HCT116 (cell line): Measurements from ENCODE around the gene NEO1. TPM values are rescaled to one million over a fixed set of nuclear protein-coding genes. Genes with fewer than 3 reads are reported as not detected.

Source experiments
- ATAC-seq: fragments of 200-7000 bp; cut with Tn5 transposase; 2 replicates; pipeline ENCODE4 v1.9.1; 2020; ENCODE audit warnings: mild to moderate bottlenecking, moderate library complexity
- BruUV-seq: library from RNA; stranded (reverse); fragments of 400-500 nt; replicated peaks from 2 replicates; lab custom pipeline; 2021; lab: Mats Ljungman, UMichigan
- CTCF ChIA-PET: fragments of 300-600 bp; sonication (Branson Sonifier 250); formaldehyde crosslinking; loops from one replicate; lab custom pipeline; 2021; ENCODE audit warnings: antibody characterized with exemption; lab: Charles Lee
- POLR2A ChIA-PET: fragments of 300-600, 350-600 bp; sonication (Branson Sonifier 250); formaldehyde crosslinking; loops from one replicate; lab custom pipeline; 2021; ENCODE audit warnings: antibody characterized with exemption; lab: Charles Lee
- RAD21 ChIA-PET, 2 experiments: fragments of 300-600 bp; sonication (Branson Sonifier 250); formaldehyde crosslinking; loops; one replicate each; lab custom pipeline; 2023; ENCODE audit warnings: low total read pairs in 2 of 2; ENCODE audit not compliant: uncharacterized antibody in 2 of 2, unreplicated experiment in 2 of 2, low non-redundant PET in 1 of 2; lab: Charles Lee
- DNase-seq: peaks from one replicate; pipeline ENCODE4 v3.0.0-alpha.2; 2010; ENCODE audit warnings: low read depth, low spot score
- H2AFZ ChIP-seq: fragments of 200-600 bp; shearing (Covaris generic), sonication (generic); 2 replicates; pipeline ENCODE4 v1.6.1; 2017; ENCODE audit warnings: low read depth, mixed run types, mixed read lengths, antibody characterized with exemption, low read length; ENCODE audit not compliant: poor library complexity, severe bottlenecking
- H3K27ac ChIP-seq: 2 replicates; pipeline ENCODE4 v1.5.1; 2012; ENCODE audit warnings: low read depth, low read length
- H3K27me3 ChIP-seq: fragments of 200-600 bp; sonication (generic); 2 replicates; pipeline ENCODE4 v1.6.1; 2016; ENCODE audit warnings: mixed run types, low read length, mixed read lengths; ENCODE audit not compliant: insufficient read depth
- H3K36me3 ChIP-seq, 2 experiments: fragments of 200-500 bp in 1 of 2; fragments of 200-600 bp in 1 of 2; sonication (Bioruptor generic) in 1 of 2; sonication (generic) in 1 of 2; 2 replicates each; pipeline versions ENCODE4 v1.5.1 to v1.6.1; 2014 to 2016; ENCODE audit warnings: low read length in 2 of 2, inconsistent platforms in 1 of 2, mixed read lengths in 1 of 2, mixed run types in 1 of 2; ENCODE audit not compliant: insufficient read depth in 2 of 2, control insufficient read depth in 1 of 2
- H3K4me1 ChIP-seq, 2 experiments: fragments of 200-600 bp in 1 of 2; sonication (generic) in 1 of 2; 2 replicates each; pipeline versions ENCODE4 v1.5.1 to v1.6.1; 2012 to 2017; ENCODE audit warnings: low read length in 2 of 2, inconsistent platforms in 1 of 2, mild to moderate bottlenecking in 1 of 2, mixed read lengths in 1 of 2, mixed run types in 1 of 2, moderate library complexity in 1 of 2; ENCODE audit not compliant: insufficient read depth in 2 of 2, control insufficient read depth in 1 of 2
- H3K4me2 ChIP-seq: fragments of 200-600 bp; sonication (generic); 2 replicates; pipeline ENCODE4 v1.6.1; 2017; ENCODE audit warnings: mixed run types, low read length, mixed read lengths
- H3K4me3 ChIP-seq, 2 experiments: fragments of 200-600 bp in 1 of 2; sonication (generic) in 1 of 2; replicated peaks in 1 of 2; 2 replicates each; pipeline ENCODE4 v1.5.1; 2011 to 2016; ENCODE audit warnings: low read length in 2 of 2, control low read depth in 1 of 2, low read depth in 1 of 2, mild to moderate bottlenecking in 1 of 2, mixed read lengths in 1 of 2, mixed run types in 1 of 2
- H3K79me2 ChIP-seq: fragments of 200-600 bp; sonication (generic); 2 replicates; pipeline ENCODE4 v1.6.1; 2017; ENCODE audit warnings: mild to moderate bottlenecking, mixed run types, low read length, moderate library complexity, mixed read lengths; ENCODE audit not compliant: insufficient read depth
- H3K9ac ChIP-seq: fragments of 200-600 bp; sonication (generic); 2 replicates; pipeline ENCODE4 v1.6.1; 2016; ENCODE audit warnings: low read length, mixed read lengths
- H3K9me2 ChIP-seq: fragments of 200-600 bp; sonication (generic), shearing (Covaris generic); 2 replicates; pipeline ENCODE4 v1.6.1; 2017; ENCODE audit warnings: mixed run types, mild to moderate bottlenecking, moderate library complexity; ENCODE audit not compliant: insufficient read depth
- H3K9me3 ChIP-seq, 2 experiments: fragments of 200-500 bp in 1 of 2; fragments of 200-600 bp in 1 of 2; sonication (Bioruptor generic) in 1 of 2; sonication (generic) in 1 of 2; 2 replicates each; pipeline ENCODE4 v1.6.1; 2014 to 2017; ENCODE audit warnings: low read length in 2 of 2, mixed read lengths in 2 of 2, inconsistent platforms in 1 of 2, low read depth in 1 of 2, mild to moderate bottlenecking in 1 of 2, mixed run types in 1 of 2, moderate library complexity in 1 of 2; ENCODE audit not compliant: control insufficient read depth in 1 of 2, insufficient read depth in 1 of 2
- H4K20me1 ChIP-seq: fragments of 200-600 bp; sonication (generic), shearing (Covaris generic); 2 replicates; pipeline ENCODE4 v1.6.1; 2017; ENCODE audit warnings: mixed run types, mild to moderate bottlenecking, moderate library complexity; ENCODE audit not compliant: insufficient read depth
- ATF3 ChIP-seq: IDR thresholded peaks from 2 replicates; pipeline ENCODE4 v1.6.1; 2012
- CBX3 ChIP-seq: IDR thresholded peaks from 2 replicates; pipeline ENCODE4 v1.6.1; 2012; ENCODE audit warnings: low read depth
- CTCF ChIP-seq, 3 experiments: fragments of 200-600 bp in 1 of 3; sonication (generic) in 1 of 3; IDR thresholded peaks in 2 of 3; conservative IDR thresholded peaks in 1 of 3; 2 replicates each; pipeline ENCODE4 v1.5.1; 2012 to 2017; ENCODE audit warnings: low read depth in 2 of 3, low read length in 2 of 3, antibody characterized with exemption in 1 of 3, borderline replicate concordance in 1 of 3, control low read depth in 1 of 3, mild to moderate bottlenecking in 1 of 3, mixed read lengths in 1 of 3, mixed run types in 1 of 3, moderate library complexity in 1 of 3; ENCODE audit not compliant: insufficient read depth in 1 of 3
- ELF1 ChIP-seq: IDR thresholded peaks from 2 replicates; pipeline ENCODE4 v1.6.1; 2012; ENCODE audit warnings: low read depth, borderline replicate concordance
- EZH2 ChIP-seq: fragments of 200-600 bp; sonication (generic); IDR thresholded peaks from 2 replicates; pipeline ENCODE4 v1.6.1; 2017; ENCODE audit warnings: antibody characterized with exemption, mixed run types
- FOSL1 ChIP-seq: IDR thresholded peaks from 2 replicates; pipeline ENCODE4 v1.6.1; 2012; ENCODE audit warnings: low read depth
- JUND ChIP-seq: IDR thresholded peaks from 2 replicates; pipeline ENCODE4 v1.6.1; 2012
- MAX ChIP-seq: IDR thresholded peaks from 2 replicates; pipeline ENCODE4 v1.6.1; 2012
- POLR2A ChIP-seq: IDR thresholded peaks from 2 replicates; pipeline ENCODE4 v1.7.0; 2011; ENCODE audit warnings: borderline replicate concordance; ENCODE audit not compliant: insufficient read depth, insufficient read length; ENCODE audit errors: extremely low read depth
- POLR2AphosphoS5 ChIP-seq: IDR thresholded peaks from 2 replicates; pipeline ENCODE4 v1.6.1; 2011; ENCODE audit warnings: mild to moderate bottlenecking, low read depth, low read length, moderate library complexity
- RAD21 ChIP-seq: IDR thresholded peaks from 2 replicates; pipeline ENCODE4 v1.6.1; 2012; ENCODE audit warnings: low read depth, mild to moderate bottlenecking
- ZBTB33 ChIP-seq: IDR thresholded peaks from 2 replicates; pipeline ENCODE4 v1.6.1; 2011; ENCODE audit warnings: mild to moderate bottlenecking, low read length, moderate library complexity; ENCODE audit not compliant: insufficient replicate concordance; ENCODE audit errors: extremely low read depth
- ZFX ChIP-seq: fragments of 450-650 bp; IDR thresholded peaks from 2 replicates; pipeline ENCODE4 v1.6.1; 2017
- ZNF274 ChIP-seq: fragments of 200-500 bp; sonication (Bioruptor generic); IDR thresholded peaks from 2 replicates; pipeline ENCODE4 v1.6.1; 2014; ENCODE audit warnings: mild to moderate bottlenecking, low read depth, low read length, inconsistent platforms
- intact Hi-C: fragments of 100-400 bp; cut with micrococcal nuclease; formaldehyde crosslinking; loops from 2 replicates; pipeline ENCODE4 v1.10.0; 2022
- total RNA-seq: library from RNA; stranded (reverse); gene quantifications from one replicate; pipeline ENCODE4 v1.2.1, GENCODE V29; 2021; ENCODE audit not compliant: unreplicated experiment

The NEO1 gene
- total RNA-seq, 1 experiment from 2014 or later: 30.0 TPM

GRCh38 chr15:73150831-73151230 lies 98.6 kb downstream of the NEO1 start:
- H3K9me3 ChIP-seq: peaks cover 0 to 4% of the 10 kb centered on the region in 2 experiments; a peak in 1 of 4 replicates
- H3K4me3 ChIP-seq: no peak overlapping the region
- no peaks in the 10 kb centered on the region for H4K20me1 ChIP-seq
- no peaks in the 10 kb centered on the region for H3K9me2 ChIP-seq
- no TSS peak for BruUV-seq
- no peak overlapping the region for H3K4me2 ChIP-seq
- ChIA-PET POLR2A (no interaction called here), CTCF (no interaction called here), RAD21 (no interaction called here)
- H3K4me1 ChIP-seq: no peaks in the 10 kb centered on the region
- ATAC-seq (no peak), DNase-seq (no peak)
- intact Hi-C loops: no loop called here
- no peaks in the 10 kb centered on the region for H3K36me3 ChIP-seq
- H2AFZ ChIP-seq: no peak overlapping the region
- H3K79me2 ChIP-seq: no peaks in the 10 kb centered on the region
- H3K9ac ChIP-seq: no peak overlapping the region
- no peak for TF ChIP-seq CTCF (IDR thresholded peaks at IDR 0.05 in 2 of 3, conservative IDR thresholded peaks at IDR 0.05 in 1 of 3; ENCODE audit: borderline replicate concordance in 1 of 3, insufficient read depth in 1 of 3, low read depth in 2 of 3, low read length in 2 of 3)
- TF ChIP-seq ZFX: no peak
- TF ChIP-seq POLR2AphosphoS5: no peak
- no peak for TF ChIP-seq JUND
- no peak for TF ChIP-seq ELF1
- TF ChIP-seq MAX: no peak
- TF ChIP-seq CBX3: no peak
- TF ChIP-seq POLR2A: no peak
- TF ChIP-seq ZBTB33: no peak
- TF ChIP-seq FOSL1: no peak
- TF ChIP-seq ZNF274: no peak
- TF ChIP-seq RAD21: no peak
- TF ChIP-seq ATF3: no peak
- TF ChIP-seq EZH2: no peak
- no peaks in the 10 kb centered on the region for H3K27me3 ChIP-seq
- no peak overlapping the region for H3K27ac ChIP-seq
